SK-N-SH treated with all-trans-retinoic acid at 6 μM for 48 hours (cell line): ENCODE data around the gene DBN1.

Experiments
- ATAC-seq: fragments of 200-7000 bp; cut with Tn5 transposase; 3 replicates; pipeline ENCODE4 v1.9.1; 2020; ENCODE audit warnings: mild to moderate bottlenecking, moderate library complexity
- CREB5 ChIP-seq: fragments of 250-450 bp; sonication (Bioruptor Pico); IDR thresholded peaks from 2 replicates; pipeline ENCODE4 v1.5.1; 2020; ENCODE audit warnings: low read depth, mild to moderate bottlenecking, moderate library complexity
- CSRNP3 ChIP-seq: fragments of 250-450 bp; sonication (Bioruptor Pico); IDR thresholded peaks from 2 replicates; pipeline ENCODE4 v1.5.1; 2021; ENCODE audit warnings: mild to moderate bottlenecking, moderate library complexity
- ESRRG ChIP-seq: fragments of 250-450 bp; sonication (Bioruptor Pico); IDR thresholded peaks from 2 replicates; pipeline ENCODE4 v1.6.1; 2021; ENCODE audit warnings: mild to moderate bottlenecking
- GLIS3 ChIP-seq: fragments of 250-450 bp; sonication (Bioruptor Pico); IDR thresholded peaks from 2 replicates; pipeline ENCODE4 v1.5.0; 2020; ENCODE audit warnings: mild to moderate bottlenecking, moderate library complexity
- ISL1 ChIP-seq: fragments of 250-450 bp; sonication (Bioruptor Pico); IDR thresholded peaks from 2 replicates; pipeline ENCODE4 v2.1.2; 2022; ENCODE audit warnings: mild to moderate bottlenecking, moderate library complexity
- PPARA ChIP-seq: fragments of 250-450 bp; sonication (Bioruptor Pico); IDR thresholded peaks from 2 replicates; pipeline ENCODE4 v1.5.0; 2020; ENCODE audit warnings: mild to moderate bottlenecking, borderline replicate concordance
- RARB ChIP-seq: fragments of 250-450 bp; sonication (Bioruptor Pico); IDR thresholded peaks from 2 replicates; pipeline ENCODE4 v1.8.0; 2021; ENCODE audit warnings: mild to moderate bottlenecking, moderate library complexity
- SNAI2 ChIP-seq: fragments of 250-450 bp; sonication (Bioruptor Pico); IDR thresholded peaks from 2 replicates; pipeline ENCODE4 v1.5.0; 2020; ENCODE audit warnings: mild to moderate bottlenecking, moderate library complexity
- TCF4 ChIP-seq: fragments of 250-450 bp; sonication (Bioruptor Pico); IDR thresholded peaks from 2 replicates; pipeline ENCODE4 v1.8.0; 2021; ENCODE audit warnings: mild to moderate bottlenecking, moderate library complexity, borderline replicate concordance
- TOX ChIP-seq: fragments of 250-450 bp; sonication (Bioruptor Pico); IDR thresholded peaks from 2 replicates; pipeline ENCODE4 v1.8.0; 2021; ENCODE audit warnings: mild to moderate bottlenecking, moderate library complexity, borderline replicate concordance
- ZC3H10 ChIP-seq: fragments of 250-450 bp; sonication (Bioruptor Pico); IDR thresholded peaks from 2 replicates; pipeline ENCODE4 v1.5.1; 2021; ENCODE audit warnings: mild to moderate bottlenecking, moderate library complexity
- ZFP3 ChIP-seq: fragments of 250-450 bp; sonication (Bioruptor Pico); IDR thresholded peaks from 2 replicates; pipeline ENCODE4 v1.5.0; 2020; ENCODE audit warnings: mild to moderate bottlenecking, moderate library complexity
- ZFP30 ChIP-seq: fragments of 450-650 bp; formaldehyde crosslinking; IDR thresholded peaks from 2 replicates; pipeline ENCODE4 v1.5.0; 2022; ENCODE audit warnings: mild to moderate bottlenecking, moderate library complexity
- ZNF565 ChIP-seq: fragments of 450-650 bp; formaldehyde crosslinking; conservative IDR thresholded peaks from 2 replicates; pipeline ENCODE4 v1.5.0; 2020; ENCODE audit warnings: low read depth, mild to moderate bottlenecking, moderate library complexity
- ZNF70 ChIP-seq: fragments of 450-650 bp; formaldehyde crosslinking; IDR thresholded peaks from 2 replicates; pipeline ENCODE4 v1.5.0; 2020; ENCODE audit warnings: mild to moderate bottlenecking, moderate library complexity
- ZNF8 ChIP-seq: fragments of 450-650 bp; formaldehyde crosslinking; IDR thresholded peaks from 2 replicates; pipeline ENCODE4 v1.5.0; 2020; ENCODE audit warnings: mild to moderate bottlenecking, moderate library complexity
- TF ChIP-seq, protein P1 (sequence below): fragments of 250-450 bp; sonication (Bioruptor Pico); IDR thresholded peaks from 2 replicates; pipeline ENCODE4 v1.8.0; 2020; ENCODE audit warnings: mild to moderate bottlenecking, moderate library complexity, borderline replicate concordance
- TF ChIP-seq, protein P2 (sequence below): fragments of 250-450 bp; sonication (Bioruptor Pico); IDR thresholded peaks from 2 replicates; pipeline ENCODE4 v1.5.0; 2020; ENCODE audit warnings: mild to moderate bottlenecking, moderate library complexity

The DBN1 gene

GRCh38 chr5:177447611-177448243 is 25.7 kb downstream of the DBN1 start:
- ATAC-seq = peak; percentile 74
- TF ChIP-seq, protein P1, sequence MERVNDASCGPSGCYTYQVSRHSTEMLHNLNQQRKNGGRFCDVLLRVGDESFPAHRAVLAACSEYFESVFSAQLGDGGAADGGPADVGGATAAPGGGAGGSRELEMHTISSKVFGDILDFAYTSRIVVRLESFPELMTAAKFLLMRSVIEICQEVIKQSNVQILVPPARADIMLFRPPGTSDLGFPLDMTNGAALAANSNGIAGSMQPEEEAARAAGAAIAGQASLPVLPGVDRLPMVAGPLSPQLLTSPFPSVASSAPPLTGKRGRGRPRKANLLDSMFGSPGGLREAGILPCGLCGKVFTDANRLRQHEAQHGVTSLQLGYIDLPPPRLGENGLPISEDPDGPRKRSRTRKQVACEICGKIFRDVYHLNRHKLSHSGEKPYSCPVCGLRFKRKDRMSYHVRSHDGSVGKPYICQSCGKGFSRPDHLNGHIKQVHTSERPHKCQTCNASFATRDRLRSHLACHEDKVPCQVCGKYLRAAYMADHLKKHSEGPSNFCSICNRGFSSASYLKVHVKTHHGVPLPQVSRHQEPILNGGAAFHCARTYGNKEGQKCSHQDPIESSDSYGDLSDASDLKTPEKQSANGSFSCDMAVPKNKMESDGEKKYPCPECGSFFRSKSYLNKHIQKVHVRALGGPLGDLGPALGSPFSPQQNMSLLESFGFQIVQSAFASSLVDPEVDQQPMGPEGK (CRISPR knock-in tag) = 0 out of 2 replicates have a peak, but pooled peaks have one; percentile 40
- no peak for TF ChIP-seq CREB5 (CRISPR knock-in tag)

DNA sequence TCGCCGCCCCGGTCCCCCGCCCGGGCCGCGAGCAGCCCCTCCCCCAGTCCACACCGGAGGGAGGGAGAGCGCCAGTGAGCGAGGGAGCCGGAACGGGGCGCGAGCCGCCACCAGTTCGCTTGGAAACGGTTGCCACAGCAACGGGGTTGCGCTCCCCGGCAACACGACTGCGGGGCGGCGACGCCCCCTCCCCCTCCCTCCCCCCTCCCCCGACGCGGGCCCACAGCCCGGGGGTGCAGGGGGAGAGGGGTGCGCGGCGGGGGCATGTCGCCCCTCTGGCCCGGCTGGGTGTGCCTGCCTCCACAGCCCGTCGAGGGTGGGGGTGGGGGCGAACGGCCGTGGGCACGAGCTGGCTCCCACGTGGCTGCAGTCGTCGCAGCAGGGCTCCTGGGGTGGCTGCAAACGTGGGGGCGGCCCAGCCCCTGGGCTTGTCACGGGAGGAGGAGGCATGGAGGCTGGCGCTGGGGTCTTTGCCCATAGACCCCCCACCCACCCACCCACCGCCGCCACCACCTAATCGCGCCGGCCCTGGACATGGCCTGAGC is 26.3 kb downstream of the DBN1 start:
- ATAC-seq = peak; percentile 32
- TF ChIP-seq RARB (CRISPR knock-in tag) = no peak
- TF ChIP-seq ZNF8 (CRISPR knock-in tag) = no peak
- no peak for TF ChIP-seq ZFP30 (CRISPR knock-in tag)
- TF ChIP-seq CREB5 (CRISPR knock-in tag) = no peak
- no peak for TF ChIP-seq ZFP3 (CRISPR knock-in tag)
- no peak for TF ChIP-seq ZC3H10
- TF ChIP-seq PPARA (CRISPR knock-in tag) = no peak
- no peak for TF ChIP-seq GLIS3 (CRISPR knock-in tag)
- TF ChIP-seq ESRRG (CRISPR knock-in tag) = no peak
- no peak for TF ChIP-seq TCF4 (CRISPR knock-in tag)
- TF ChIP-seq, all 23 proteins: peak for 0

- ATAC-seq = peak; percentile 50
- TF ChIP-seq GLIS3 (CRISPR knock-in tag) (no peak), ZNF70 (CRISPR knock-in tag) (no peak), ISL1 (no peak), SNAI2 (CRISPR knock-in tag) (peak; percentile 85), ZFP3 (CRISPR knock-in tag) (no peak), ZFP30 (CRISPR knock-in tag) (no peak)
- TF ChIP-seq, protein P2, sequence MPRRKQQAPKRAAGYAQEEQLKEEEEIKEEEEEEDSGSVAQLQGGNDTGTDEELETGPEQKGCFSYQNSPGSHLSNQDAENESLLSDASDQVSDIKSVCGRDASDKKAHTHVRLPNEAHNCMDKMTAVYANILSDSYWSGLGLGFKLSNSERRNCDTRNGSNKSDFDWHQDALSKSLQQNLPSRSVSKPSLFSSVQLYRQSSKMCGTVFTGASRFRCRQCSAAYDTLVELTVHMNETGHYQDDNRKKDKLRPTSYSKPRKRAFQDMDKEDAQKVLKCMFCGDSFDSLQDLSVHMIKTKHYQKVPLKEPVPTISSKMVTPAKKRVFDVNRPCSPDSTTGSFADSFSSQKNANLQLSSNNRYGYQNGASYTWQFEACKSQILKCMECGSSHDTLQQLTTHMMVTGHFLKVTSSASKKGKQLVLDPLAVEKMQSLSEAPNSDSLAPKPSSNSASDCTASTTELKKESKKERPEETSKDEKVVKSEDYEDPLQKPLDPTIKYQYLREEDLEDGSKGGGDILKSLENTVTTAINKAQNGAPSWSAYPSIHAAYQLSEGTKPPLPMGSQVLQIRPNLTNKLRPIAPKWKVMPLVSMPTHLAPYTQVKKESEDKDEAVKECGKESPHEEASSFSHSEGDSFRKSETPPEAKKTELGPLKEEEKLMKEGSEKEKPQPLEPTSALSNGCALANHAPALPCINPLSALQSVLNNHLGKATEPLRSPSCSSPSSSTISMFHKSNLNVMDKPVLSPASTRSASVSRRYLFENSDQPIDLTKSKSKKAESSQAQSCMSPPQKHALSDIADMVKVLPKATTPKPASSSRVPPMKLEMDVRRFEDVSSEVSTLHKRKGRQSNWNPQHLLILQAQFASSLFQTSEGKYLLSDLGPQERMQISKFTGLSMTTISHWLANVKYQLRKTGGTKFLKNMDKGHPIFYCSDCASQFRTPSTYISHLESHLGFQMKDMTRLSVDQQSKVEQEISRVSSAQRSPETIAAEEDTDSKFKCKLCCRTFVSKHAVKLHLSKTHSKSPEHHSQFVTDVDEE (CRISPR knock-in tag) = peak; percentile 88
Measured at GRCh38 chr5:177446200-177447065, 27.0 kb downstream of the DBN1 start, which contains the start of gene PRR7. TSS of gene PRR7 (plus strand) at chr5:177446814. CDS start at chr5:177455068, 8,254 bp downstream.

DNA sequence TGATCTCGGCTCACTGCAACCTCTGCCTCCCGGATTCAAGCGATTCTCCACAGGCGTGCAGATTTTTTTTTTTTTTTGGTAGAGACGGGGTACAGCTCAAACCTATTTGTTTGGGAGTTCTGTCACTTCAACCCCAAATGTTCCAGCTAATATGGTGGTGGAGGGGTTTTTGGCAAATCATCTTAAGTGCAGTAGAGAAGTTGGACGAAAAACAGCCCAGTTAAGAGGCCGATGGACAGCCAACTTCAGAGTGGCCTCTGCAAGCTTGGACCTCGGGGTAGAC is 27.6 kb downstream of the DBN1 start:
- no peak for ATAC-seq
- TF ChIP-seq, protein P2 (CRISPR knock-in tag) = no peak
- TF ChIP-seq CSRNP3 (CRISPR knock-in tag) (no peak), SNAI2 (CRISPR knock-in tag) (no peak), TOX (CRISPR knock-in tag) (no peak), ZNF70 (CRISPR knock-in tag) (no peak), ZFP3 (CRISPR knock-in tag) (no peak), ZNF565 (CRISPR knock-in tag) (no peak), ESRRG (CRISPR knock-in tag) (no peak)
- TF ChIP-seq, protein P1 (CRISPR knock-in tag) = no peak
